HG02852 (cell line): Measurements from ENCODE around the gene MUC6.

Source experiments
- ATAC-seq: cut with Tn5 transposase; IDR thresholded peaks from one replicate; pipeline ENCODE4 v1.9.1; 2021; ENCODE audit warnings: mild to moderate bottlenecking, moderate library complexity; ENCODE audit not compliant: unreplicated experiment

Gene MUC6

DNA sequence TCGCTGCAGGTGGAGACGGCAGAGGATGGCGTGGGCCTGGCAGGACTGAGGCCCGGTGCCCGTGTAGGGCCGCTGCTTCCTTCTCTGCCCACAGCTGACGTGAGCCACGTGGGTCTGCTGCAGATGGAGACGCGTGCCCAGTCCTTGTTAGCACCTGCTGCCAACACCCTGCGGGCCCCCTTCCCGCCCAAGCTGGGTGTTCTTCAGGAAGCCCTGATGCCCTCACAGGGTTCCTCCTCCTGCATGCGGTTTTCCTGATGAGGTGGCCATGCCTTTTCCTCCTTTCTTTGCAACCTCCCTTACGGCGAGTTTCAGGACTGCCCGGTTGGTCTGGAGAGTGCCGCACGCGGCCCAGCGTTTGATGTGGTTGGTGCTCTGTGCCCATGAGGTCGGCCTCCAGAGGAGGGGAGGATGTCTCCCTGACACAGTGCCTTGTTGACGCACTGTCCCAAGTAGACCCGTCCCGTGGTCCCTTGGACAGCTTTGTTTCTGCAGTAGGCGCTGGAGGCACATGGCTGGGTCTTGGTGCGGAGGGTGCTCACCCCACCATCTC, 66.1 kb downstream of the MUC6 start:
- ATAC-seq: no peak

DNA sequence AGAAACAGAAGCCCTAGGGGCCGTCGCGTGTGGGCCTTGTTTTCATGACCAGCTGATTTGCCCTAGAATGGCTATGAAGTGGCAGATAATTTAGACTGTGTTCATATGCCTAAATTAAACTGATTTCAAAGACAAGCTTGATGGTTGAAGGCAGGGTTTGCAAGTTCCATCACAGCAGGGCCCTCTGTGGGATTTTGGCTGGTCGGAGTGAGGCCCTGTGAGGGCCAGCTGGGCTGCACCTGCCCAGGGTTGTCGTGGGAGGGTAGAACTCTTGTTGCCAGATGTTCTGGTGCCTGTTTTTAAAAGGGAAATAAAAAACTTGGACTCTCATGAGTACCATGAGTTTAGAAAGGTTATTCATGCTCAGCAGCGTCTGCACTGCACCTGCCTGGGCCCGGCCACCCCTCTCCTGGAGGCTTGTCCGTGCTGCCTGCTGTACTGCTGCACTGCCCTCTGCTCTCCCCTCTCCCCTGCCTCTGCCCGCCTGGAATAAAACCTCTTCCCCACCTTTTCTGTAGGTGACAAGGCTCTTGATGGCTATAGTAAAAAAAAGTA, 66.8 kb downstream of the MUC6 start:
- no peak for ATAC-seq

DNA sequence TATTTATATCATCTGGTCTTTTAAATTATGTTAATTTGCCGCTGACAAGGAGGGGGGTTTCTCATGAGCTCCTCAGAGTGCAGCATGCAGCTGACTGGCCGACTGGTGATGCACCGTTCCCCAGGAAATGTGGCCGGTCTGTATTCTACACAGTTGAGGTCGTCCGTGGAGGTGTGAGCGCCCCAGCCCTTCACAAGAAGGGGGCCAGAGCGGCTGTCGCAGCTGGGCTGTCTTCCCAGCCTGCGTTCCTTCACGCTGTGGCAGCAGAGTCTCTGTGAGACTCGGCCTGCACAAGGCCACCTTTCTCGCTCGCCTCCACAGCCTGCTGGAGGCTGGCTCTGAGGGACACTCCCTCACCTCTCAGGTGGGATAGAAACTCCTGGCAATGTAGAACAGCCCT, 67.7 kb downstream of the MUC6 start:
- ATAC-seq: no peak

DNA sequence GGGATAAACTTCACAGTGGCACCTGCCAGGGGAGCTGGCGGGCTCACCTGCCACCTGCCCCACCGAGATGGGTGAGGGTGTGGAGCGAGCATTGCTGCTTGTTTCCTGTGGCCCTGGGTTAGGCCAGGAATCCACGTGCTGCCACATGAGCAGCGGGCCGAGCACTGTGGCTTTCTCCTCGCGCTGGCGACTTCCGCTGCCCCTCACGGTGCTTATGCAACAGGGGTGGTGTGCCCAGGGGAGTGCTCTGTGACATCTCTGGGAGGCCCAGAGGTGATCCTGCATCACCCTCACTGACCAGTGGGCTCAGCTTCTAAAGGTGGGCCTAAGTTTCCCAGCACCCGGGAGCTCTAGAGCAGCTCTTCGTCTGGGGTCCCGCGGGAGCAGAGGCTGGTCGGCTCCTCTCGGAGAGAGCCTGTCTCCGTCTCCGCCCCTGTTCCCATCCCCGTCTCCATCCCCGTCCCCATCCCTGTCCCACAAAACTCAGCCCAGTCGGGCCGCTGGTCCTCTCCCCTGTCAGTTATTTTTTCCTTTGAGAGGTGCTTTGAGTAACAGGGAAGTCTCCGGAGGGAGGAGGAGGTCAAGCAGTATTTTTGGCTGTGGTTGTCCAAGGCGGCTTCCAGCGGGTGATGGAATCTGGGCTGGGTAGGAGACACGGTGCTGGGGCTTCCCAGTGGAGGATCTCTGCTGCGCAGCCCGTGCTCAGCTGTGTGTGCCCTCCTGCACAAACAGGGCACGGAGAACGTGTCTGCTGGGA, 68.3 kb downstream of the MUC6 start:
- ATAC-seq: no peak

DNA sequence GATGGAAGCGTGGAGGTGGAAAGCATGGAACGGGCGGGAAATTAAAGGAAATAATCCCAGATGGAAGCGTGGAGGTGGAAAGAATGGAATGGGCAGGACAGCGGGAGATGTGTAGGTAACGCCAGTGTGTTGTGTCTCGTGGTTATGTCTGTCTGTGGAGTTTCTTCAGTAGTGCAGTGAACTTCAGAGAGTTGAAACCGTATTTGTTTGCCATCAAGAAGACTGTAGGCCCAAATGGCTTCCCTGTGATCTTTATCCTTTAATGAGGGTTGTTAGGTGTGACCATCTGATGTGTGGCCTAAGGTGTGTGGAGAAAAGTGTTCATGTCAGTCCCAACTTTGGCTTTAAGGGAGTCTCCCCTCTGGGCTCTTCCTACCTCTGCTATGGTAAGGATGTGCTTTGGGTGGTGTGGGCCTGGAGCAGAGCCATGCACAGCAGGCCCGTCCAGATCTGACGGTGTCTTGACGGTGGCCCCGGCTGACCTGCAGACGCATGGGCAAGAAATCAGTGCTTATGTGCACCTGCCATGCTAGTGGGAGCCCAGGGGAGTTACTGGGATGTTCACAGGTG, 71.2 kb downstream of the MUC6 start:
- no peak for ATAC-seq

DNA sequence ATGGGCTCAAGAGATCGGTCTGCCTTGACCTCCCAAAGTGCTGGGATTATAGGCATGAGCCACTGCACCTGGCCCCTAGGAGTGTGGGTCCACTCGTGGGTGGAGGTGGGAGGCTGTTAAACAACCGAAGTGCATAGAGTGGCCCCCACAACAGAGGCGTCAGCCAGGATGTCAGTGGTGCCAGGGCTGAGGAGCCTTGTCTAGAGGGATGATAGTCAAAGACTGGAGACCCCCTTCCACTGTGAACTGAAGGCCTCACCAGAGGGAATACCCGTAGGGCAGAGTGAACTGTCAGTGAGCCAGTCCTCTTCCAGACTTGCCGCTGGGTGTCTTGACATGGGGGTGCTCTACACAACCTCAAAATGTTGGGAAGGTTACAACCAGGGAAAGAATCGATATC, 72.7 kb downstream of the MUC6 start:
- ATAC-seq: no peak
